ENCODE measurements around the gene HACE1.

DNA sequence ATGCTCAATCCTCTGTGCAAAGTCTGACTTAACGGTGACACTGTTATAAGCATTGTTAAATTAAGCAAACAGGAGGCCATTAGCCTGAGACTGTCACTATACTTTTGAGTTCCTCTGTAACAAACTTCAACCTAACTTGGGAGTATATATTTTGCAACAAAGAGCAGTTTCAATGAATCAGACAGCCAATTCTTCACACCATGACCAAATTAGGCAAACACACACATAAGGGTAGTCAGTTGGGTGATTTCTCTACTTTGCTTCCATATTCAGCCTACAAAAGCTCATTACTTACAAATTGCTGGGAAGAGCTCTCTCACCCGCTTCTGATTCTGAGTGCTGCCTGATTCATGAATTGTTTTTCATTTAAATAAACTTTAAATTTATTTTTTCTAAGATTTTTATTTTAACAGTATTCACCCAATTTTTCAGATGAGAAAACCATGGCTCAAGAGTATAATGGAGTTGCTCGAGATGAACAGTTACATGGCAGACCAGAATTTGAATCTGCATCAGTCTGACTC, 60.5 kb downstream of the HACE1 start:
- TF ChIP-seq, protein P1, sequence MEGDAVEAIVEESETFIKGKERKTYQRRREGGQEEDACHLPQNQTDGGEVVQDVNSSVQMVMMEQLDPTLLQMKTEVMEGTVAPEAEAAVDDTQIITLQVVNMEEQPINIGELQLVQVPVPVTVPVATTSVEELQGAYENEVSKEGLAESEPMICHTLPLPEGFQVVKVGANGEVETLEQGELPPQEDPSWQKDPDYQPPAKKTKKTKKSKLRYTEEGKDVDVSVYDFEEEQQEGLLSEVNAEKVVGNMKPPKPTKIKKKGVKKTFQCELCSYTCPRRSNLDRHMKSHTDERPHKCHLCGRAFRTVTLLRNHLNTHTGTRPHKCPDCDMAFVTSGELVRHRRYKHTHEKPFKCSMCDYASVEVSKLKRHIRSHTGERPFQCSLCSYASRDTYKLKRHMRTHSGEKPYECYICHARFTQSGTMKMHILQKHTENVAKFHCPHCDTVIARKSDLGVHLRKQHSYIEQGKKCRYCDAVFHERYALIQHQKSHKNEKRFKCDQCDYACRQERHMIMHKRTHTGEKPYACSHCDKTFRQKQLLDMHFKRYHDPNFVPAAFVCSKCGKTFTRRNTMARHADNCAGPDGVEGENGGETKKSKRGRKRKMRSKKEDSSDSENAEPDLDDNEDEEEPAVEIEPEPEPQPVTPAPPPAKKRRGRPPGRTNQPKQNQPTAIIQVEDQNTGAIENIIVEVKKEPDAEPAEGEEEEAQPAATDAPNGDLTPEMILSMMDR (IDR thresholded peaks at IDR 0.05): no peak
- no peak for TF ChIP-seq POLR2A (IDR thresholded peaks at IDR 0.05)
